MM.1S (cell line): Measurements from ENCODE around the gene ZNF792.

Experiments
- DNase-seq: peaks from one replicate; pipeline ENCODE4 v3.0.0-alpha.2; 2015
- H2AFZ ChIP-seq: fragments of 300-600 bp; sonication (generic); 2 replicates; pipeline ENCODE4 v1.6.0; 2016; ENCODE audit warnings: antibody characterized with exemption, low read length
- H3F3A ChIP-seq: fragments of 300-600 bp; sonication (generic); 2 replicates; pipeline ENCODE4 v1.6.1; 2016; ENCODE audit warnings: mild to moderate bottlenecking, antibody characterized with exemption, low read length, moderate library complexity, mixed read lengths; ENCODE audit not compliant: insufficient read depth
- H3K27ac ChIP-seq: fragments of 300-600 bp; sonication (generic); 2 replicates; pipeline ENCODE4 v1.5.1; 2016; ENCODE audit warnings: mild to moderate bottlenecking, low read length
- H3K27me3 ChIP-seq: fragments of 300-600 bp; sonication (generic); replicated peaks from 2 replicates; pipeline ENCODE4 v1.6.0; 2016; ENCODE audit warnings: low read length; ENCODE audit not compliant: insufficient read depth
- H3K36me3 ChIP-seq: fragments of 300-600 bp; sonication (generic); replicated peaks from 2 replicates; pipeline ENCODE4 v1.6.1; 2016; ENCODE audit warnings: mild to moderate bottlenecking, low read length, mixed read lengths; ENCODE audit not compliant: insufficient read depth
- H3K4me1 ChIP-seq: fragments of 300-600 bp; sonication (generic); 2 replicates; pipeline ENCODE4 v1.6.1; 2016; ENCODE audit warnings: low read length, mixed read lengths
- H3K4me2 ChIP-seq: fragments of 300-600 bp; sonication (generic); 2 replicates; pipeline ENCODE4 v1.6.0; 2016; ENCODE audit warnings: low read depth, low read length
- H3K4me3 ChIP-seq: fragments of 300-600 bp; sonication (generic); 2 replicates; pipeline ENCODE4 v1.5.1; 2016; ENCODE audit warnings: low read length, mixed read lengths
- H3K79me2 ChIP-seq: fragments of 300-600 bp; sonication (generic); 2 replicates; pipeline ENCODE4 v1.6.1; 2016; ENCODE audit warnings: mixed run types, low read length, mixed read lengths
- H3K9ac ChIP-seq: fragments of 300-600 bp; sonication (generic); 2 replicates; pipeline ENCODE4 v1.6.1; 2016; ENCODE audit warnings: low read length, mixed read lengths
- H3K9me2 ChIP-seq: fragments of 300-600 bp; sonication (generic); replicated peaks from 2 replicates; pipeline ENCODE4 v1.6.1; 2016; ENCODE audit warnings: mild to moderate bottlenecking, low read length, mixed read lengths; ENCODE audit not compliant: insufficient read depth
- H3K9me3 ChIP-seq: fragments of 300-600 bp; sonication (generic); replicated peaks from 2 replicates; pipeline ENCODE4 v1.6.1; 2016; ENCODE audit warnings: mild to moderate bottlenecking, low read length, mixed read lengths; ENCODE audit not compliant: insufficient read depth
- H4K20me1 ChIP-seq: fragments of 300-600 bp; sonication (generic); 2 replicates; pipeline ENCODE4 v1.6.1; 2016; ENCODE audit warnings: mild to moderate bottlenecking, low read length, moderate library complexity, mixed read lengths; ENCODE audit not compliant: insufficient read depth
- CTCF ChIP-seq: fragments of 300-600 bp; sonication (generic); IDR thresholded peaks from 2 replicates; pipeline ENCODE4 v1.5.1; 2016; ENCODE audit warnings: antibody characterized with exemption, low read length, mixed read lengths
- EZH2 ChIP-seq: fragments of 300-600 bp; sonication (generic); optimal IDR thresholded peaks from 2 replicates; pipeline ENCODE3; 2017; ENCODE audit warnings: low read depth, mild to moderate bottlenecking, antibody characterized with exemption, low read length, mixed read lengths
- EZH2phosphoT487 ChIP-seq: fragments of 300-600 bp; sonication (generic); IDR thresholded peaks from 2 replicates; pipeline ENCODE4 v1.6.1; 2018; ENCODE audit warnings: antibody characterized with exemption, low read length

ZNF792 gene

GRCh38 chr19:34932494-34932893 lies 31.5 kb downstream of the ZNF792 start:
- H3F3A ChIP-seq = no peaks in the 10 kb centered on the region
- H3K4me3 ChIP-seq = no peak overlapping the region
- no peak overlapping the region for H3K27ac ChIP-seq

GRCh38 chr19:34926685-34927375 lies 37.2 kb downstream of the ZNF792 start, which contains the start of gene ZNF30:
TSS of gene ZNF30 (plus strand) at chr19:34926903. CDS start at chr19:34929948, 3,045 bp downstream.
- H3K4me2 ChIP-seq = peak within 1 kb of the TSS; percentile 81
- 0 out of 2 replicates have a peak, but pooled peaks cover 3% of the 10 kb centered on the region for H3K9me3 ChIP-seq
- peak; percentile 90 for DNase-seq
- H3K4me1 ChIP-seq = no peaks in the 10 kb centered on the region
- peak within 1 kb of the TSS; percentile 95 for H2AFZ ChIP-seq
- peak within 1 kb of the TSS; percentile 21; the same call in 1 of the 2 replicates for H3K27ac ChIP-seq
- no peak for TF ChIP-seq EZH2phosphoT487
- no peak for TF ChIP-seq CTCF
- TF ChIP-seq EZH2 = no peak
- peaks cover 29% of the 10 kb centered on the region for H3K27me3 ChIP-seq
- H3K9me2 ChIP-seq = no peaks in the 10 kb centered on the region
- H4K20me1 ChIP-seq = no peaks in the 10 kb centered on the region
- peaks cover 5% of the 10 kb centered on the region; the same call in 1 of the 2 replicates for H3F3A ChIP-seq
- H3K79me2 ChIP-seq = no peaks in the 10 kb centered on the region
- H3K36me3 ChIP-seq = no peaks in the 10 kb centered on the region
- peak within 1 kb of the TSS; percentile 77 for H3K4me3 ChIP-seq
- H3K9ac ChIP-seq = peak within 1 kb of the TSS; percentile 43; the same call in 1 of the 2 replicates

More at GRCh38 chr19:34932494-34932893, 31.5 kb downstream of the ZNF792 start:
- H3K27me3 ChIP-seq = 0 out of 2 replicates have a peak, but pooled peaks cover under 1% of the 10 kb centered on the region
- H3K79me2 ChIP-seq = no peaks in the 10 kb centered on the region
- H3K9me2 ChIP-seq = no peaks in the 10 kb centered on the region
- H2AFZ ChIP-seq = no peak overlapping the region
- H3K9ac ChIP-seq = no peak overlapping the region
- TF ChIP-seq EZH2 (no peak), EZH2phosphoT487 (no peak), CTCF (no peak)
- H3K36me3 ChIP-seq = no peaks in the 10 kb centered on the region
- no peak for DNase-seq
- no peaks in the 10 kb centered on the region for H3K9me3 ChIP-seq
- H3K4me2 ChIP-seq = no peak overlapping the region
- H3K4me1 ChIP-seq = no peaks in the 10 kb centered on the region
- H4K20me1 ChIP-seq = no peaks in the 10 kb centered on the region

- H2AFZ ChIP-seq = peak overlapping the region; percentile 95
- no peak overlapping the region for H3K27ac ChIP-seq
- H3K9ac ChIP-seq = no peak overlapping the region
- H3K4me1 ChIP-seq = no peaks in the 10 kb centered on the region
- TF ChIP-seq EZH2 (no peak), CTCF (no peak), EZH2phosphoT487 (no peak)
- H3K4me3 ChIP-seq = no peak overlapping the region
- H4K20me1 ChIP-seq = no peaks in the 10 kb centered on the region
- H3F3A ChIP-seq = peaks cover 5% of the 10 kb centered on the region; the same call in 1 of the 2 replicates
- no peak for DNase-seq
- 0 out of 2 replicates have a peak, but pooled peaks cover 3% of the 10 kb centered on the region for H3K9me3 ChIP-seq
- H3K27me3 ChIP-seq = peaks cover 29% of the 10 kb centered on the region
- H3K4me2 ChIP-seq = peak overlapping the region; percentile 81
- H3K36me3 ChIP-seq = no peaks in the 10 kb centered on the region
- no peaks in the 10 kb centered on the region for H3K79me2 ChIP-seq
- H3K9me2 ChIP-seq = no peaks in the 10 kb centered on the region
Measured at GRCh38 chr19:34926361-34926684, 37.7 kb downstream of the ZNF792 start.
